ENCODE data around the gene ELF2.

GRCh38 chr4:139118365-139118764 is 58.7 kb downstream of the ELF2 start:
- no peak for TF ChIP-seq CTCF (IDR thresholded peaks at IDR 0.05; ENCODE audit: poor library complexity, severe bottlenecking)
- no peak for TF ChIP-seq RAD21 (conservative IDR thresholded peaks at IDR 0.05)
- TF ChIP-seq SMC3 (conservative IDR thresholded peaks at IDR 0.05; ENCODE audit: poor library complexity) = no peak
- no peak for TF ChIP-seq POLR2AphosphoS5 (IDR thresholded peaks at IDR 0.05)
- no peak for TF ChIP-seq EZH2 (IDR thresholded peaks at IDR 0.05; ENCODE audit: borderline replicate concordance, insufficient read depth, low read length, poor library complexity, severe bottlenecking)
- TF ChIP-seq EP300 (conservative IDR thresholded peaks at IDR 0.05; ENCODE audit: poor library complexity, severe bottlenecking) = no peak
- no peak for TF ChIP-seq REST (IDR thresholded peaks at IDR 0.05; ENCODE audit: borderline replicate concordance)

Measured in neural cell (in vitro differentiated cells).